ENCODE data around the gene UTP20. TPM values are rescaled to one million over a fixed set of nuclear protein-coding genes. Genes with fewer than 3 reads are reported as not detected.

The UTP20 gene
- total and polyA plus RNA-seq, 2 donors (not counting 3 experiments of a cell fraction or from before 2014, with no cell fraction given): 4.6 to 23.1 TPM

DNA sequence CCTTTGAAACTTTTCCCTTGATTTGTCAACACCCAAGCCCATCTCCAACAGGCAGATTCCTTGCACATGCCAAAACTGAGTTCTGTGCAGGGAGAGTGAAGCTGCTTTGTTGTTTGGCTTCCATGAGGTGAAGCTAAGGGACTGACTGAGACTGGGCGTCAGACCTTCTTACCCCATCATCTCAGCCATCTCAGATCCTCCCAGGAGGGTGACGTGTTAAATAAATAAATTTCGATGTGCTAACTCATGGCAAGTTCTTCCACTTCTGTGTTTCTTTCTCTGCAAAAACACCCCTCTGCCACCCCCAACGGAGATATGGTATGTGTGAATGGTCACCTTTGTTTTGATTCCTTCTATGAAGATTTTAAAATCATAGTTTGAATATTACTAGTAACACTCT is 17.8 kb downstream of the UTP20 start:
- H3K79me2 ChIP-seq (ENCODE audit: control insufficient read depth, insufficient read depth, low read length): no peaks in the 10 kb centered on the region
- H4K20me1 ChIP-seq (replicated peaks; ENCODE audit: control insufficient read depth, extremely low read depth, insufficient read depth, low read length): no peaks in the 10 kb centered on the region
- no peak for DNase-seq (ENCODE audit: low read depth, low spot score)
- CTCF ChIA-PET: no interaction called here
- POLR2A ChIA-PET: no interaction called here
- H3K9me3 ChIP-seq (replicated peaks; ENCODE audit: control insufficient read depth, insufficient read depth, low read length): no peaks in the 10 kb centered on the region
- no peaks in the 10 kb centered on the region for H3K9me1 ChIP-seq (replicated peaks; ENCODE audit: control insufficient read depth, extremely low read depth, insufficient read depth, low read length)
- no peak for FAIRE-seq
- H3K4me3 ChIP-seq (replicated peaks in 1 of 3; ENCODE audit: insufficient read depth in 1 of 3, low read depth in 1 of 3, low read length in 3 of 3): no peak overlapping the region
- no peak overlapping the region for H3K27ac ChIP-seq (ENCODE audit: insufficient read depth, low read depth, low read length)
- no peak overlapping the region for H3K9ac ChIP-seq (replicated peaks; ENCODE audit: extremely low read depth, insufficient read depth, low read length)
- no TSS peak for BruUV-seq (replicated peaks)
- no peaks in the 10 kb centered on the region for H3K27me3 ChIP-seq (ENCODE audit: control insufficient read depth in 2 of 2, insufficient read depth in 2 of 2, low read length in 2 of 2)
- TF ChIP-seq MAX (IDR thresholded peaks at IDR 0.05; ENCODE audit: insufficient read depth, insufficient read length) (no peak), FOS (IDR thresholded peaks at IDR 0.05; ENCODE audit: borderline replicate concordance, insufficient read depth, low read length) (no peak), JUN (IDR thresholded peaks at IDR 0.05; ENCODE audit: borderline replicate concordance, insufficient read depth, insufficient read length, low read depth) (no peak), POLR2AphosphoS5 (IDR thresholded peaks at IDR 0.05; ENCODE audit: insufficient read depth, low read depth, low read length) (no peak), EZH2 (IDR thresholded peaks at IDR 0.05; ENCODE audit: borderline replicate concordance, low read depth, low read length, severe bottlenecking) (no peak), POLR2A (IDR thresholded peaks at IDR 0.05; ENCODE audit: low read depth, low read length) (no peak), MYC (IDR thresholded peaks at IDR 0.05; ENCODE audit: low read depth, low read length) (no peak), GATA2 (IDR thresholded peaks at IDR 0.05; ENCODE audit: insufficient read depth, insufficient read length, low read depth, low read length) (no peak), CTCF (IDR thresholded peaks at IDR 0.05; ENCODE audit: extremely low read depth in 1 of 2, insufficient read depth in 1 of 2, low read depth in 1 of 2, low read length in 2 of 2) (no peak)
- H3K4me2 ChIP-seq (ENCODE audit: insufficient read depth, low read length): no peak overlapping the region
- dilution Hi-C loops (cut with MboI; ENCODE audit: extremely low pct_ligation_motif_present, low sequenced_read_pairs): no loop called here
- H3K4me1 ChIP-seq (ENCODE audit: control insufficient read depth, extremely low read depth, insufficient read depth, low read length): peaks cover 2% of the 10 kb centered on the region
- H3K36me3 ChIP-seq (ENCODE audit: control insufficient read depth in 2 of 2, extremely low read depth in 1 of 2, insufficient read depth in 2 of 2, low read length in 2 of 2): peaks cover 7 to 10% of the 10 kb centered on the region in 2 experiments
- intact Hi-C loops (cut with micrococcal nuclease): no loop called here
- no peak overlapping the region for H2AFZ ChIP-seq (ENCODE audit: low read depth, low read length)

Measured in endothelial cell of umbilical vein (primary cell).